ENCODE results near the gene MEA1. TPM values are rescaled to one million over a fixed set of nuclear protein-coding genes. Genes with fewer than 3 reads are reported as not detected.

The MEA1 gene
- total RNA-seq, 2 experiments from 2014 or later, result 67.9 to 70.7 TPM

DNA sequence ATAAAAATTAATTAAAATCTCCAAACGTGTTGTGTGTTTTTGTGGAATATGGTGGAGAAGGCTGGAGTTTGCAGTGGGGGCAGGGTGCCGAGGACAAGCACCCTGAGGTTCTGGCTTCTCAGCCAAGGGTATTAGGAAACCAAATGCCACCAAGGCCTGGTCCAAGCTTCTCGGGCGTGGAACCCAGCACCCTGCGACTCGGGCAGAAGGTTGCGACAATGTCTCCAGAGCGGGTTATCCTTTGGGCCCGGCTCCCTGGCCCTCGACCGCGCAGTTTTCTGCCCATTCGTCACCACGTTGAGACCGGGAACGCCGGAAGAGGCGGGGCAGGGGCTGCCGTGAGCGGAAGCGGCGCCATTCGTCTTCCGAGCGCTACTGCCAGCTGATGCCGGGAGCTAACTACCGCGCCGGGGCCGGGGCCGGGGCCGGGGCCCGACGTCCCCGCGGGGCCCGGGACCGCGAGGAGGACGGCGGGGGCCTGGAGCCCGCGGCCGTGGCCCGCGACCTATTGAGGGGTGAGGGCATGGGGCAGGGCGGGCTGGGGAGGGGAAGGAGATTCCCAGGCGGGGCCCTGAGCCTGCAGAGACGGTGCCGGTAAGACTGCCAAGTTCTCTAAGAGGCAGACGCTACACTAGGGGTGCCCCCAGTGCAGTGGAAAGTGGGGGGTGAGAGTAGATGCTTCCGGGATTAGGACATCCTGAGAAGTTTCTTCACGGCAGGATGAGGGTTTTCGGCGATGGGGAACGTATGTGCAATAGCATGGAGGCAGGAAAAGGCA lies 7.7 kb upstream of the MEA1 start, which contains the start of gene RRP36:
Gene RRP36 (plus strand): TSS at position 354 of the 778 bp plus-strand sequence. CDS start 32 bp downstream, at position 386.
- Histone ChIP-seq H3K9me2 (ENCODE audit: insufficient read depth, low read length) (no peaks in the 10 kb centered on the region), H4K20me1 (ENCODE audit: insufficient read depth, low read length) (no peaks in the 10 kb centered on the region), H3K79me2 (ENCODE audit: insufficient read depth, low read depth, low read length) (peaks cover 35% of the 10 kb centered on the region), H2AFZ (ENCODE audit: low read length) (peak within 1 kb of the TSS; percentile 78), H3K9me3 (ENCODE audit: low read length) (no peaks in the 10 kb centered on the region), H3K4me2 (ENCODE audit: low read length) (peak within 1 kb of the TSS; percentile 83), H3K36me3 (ENCODE audit: insufficient read depth, low read length) (peaks cover 76% of the 10 kb centered on the region), H3K4me3 (ENCODE audit: low read depth, low read length, poor library complexity, severe bottlenecking) (peak within 1 kb of the TSS; percentile 99), H3K27ac (ENCODE audit: low read depth, low read length, poor library complexity, severe bottlenecking) (peak within 1 kb of the TSS; percentile 80), H3K4me1 (ENCODE audit: insufficient read depth, low read length, poor library complexity, severe bottlenecking) (peaks cover 22% of the 10 kb centered on the region)
- BruUV-seq (replicated peaks), result no TSS peak
- ChIA-PET CTCF (ENCODE audit: unreplicated experiment) (interaction anchor here (0.6 kb wide), 1 partner anchor 402 kb away, joined by 3 read pairs; no protein-coding TSS in a partner anchor), POLR2A (interaction anchor here (0.7 to 1.7 kb wide), 7 partner anchors 12 to 92 kb away, joined by 3 to 7 read pairs (median 5); partner anchors contain the start of genes CNPY3, KLC4, MRPL2 and PEX6)
- peak; percentile 80 for DNase-seq (ENCODE audit: low spot score)
- TF ChIP-seq, protein P1, sequence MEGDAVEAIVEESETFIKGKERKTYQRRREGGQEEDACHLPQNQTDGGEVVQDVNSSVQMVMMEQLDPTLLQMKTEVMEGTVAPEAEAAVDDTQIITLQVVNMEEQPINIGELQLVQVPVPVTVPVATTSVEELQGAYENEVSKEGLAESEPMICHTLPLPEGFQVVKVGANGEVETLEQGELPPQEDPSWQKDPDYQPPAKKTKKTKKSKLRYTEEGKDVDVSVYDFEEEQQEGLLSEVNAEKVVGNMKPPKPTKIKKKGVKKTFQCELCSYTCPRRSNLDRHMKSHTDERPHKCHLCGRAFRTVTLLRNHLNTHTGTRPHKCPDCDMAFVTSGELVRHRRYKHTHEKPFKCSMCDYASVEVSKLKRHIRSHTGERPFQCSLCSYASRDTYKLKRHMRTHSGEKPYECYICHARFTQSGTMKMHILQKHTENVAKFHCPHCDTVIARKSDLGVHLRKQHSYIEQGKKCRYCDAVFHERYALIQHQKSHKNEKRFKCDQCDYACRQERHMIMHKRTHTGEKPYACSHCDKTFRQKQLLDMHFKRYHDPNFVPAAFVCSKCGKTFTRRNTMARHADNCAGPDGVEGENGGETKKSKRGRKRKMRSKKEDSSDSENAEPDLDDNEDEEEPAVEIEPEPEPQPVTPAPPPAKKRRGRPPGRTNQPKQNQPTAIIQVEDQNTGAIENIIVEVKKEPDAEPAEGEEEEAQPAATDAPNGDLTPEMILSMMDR (conservative IDR thresholded peaks at IDR 0.05; ENCODE audit: low read length), result no peak
- TF ChIP-seq EZH2phosphoT487 (IDR thresholded peaks at IDR 0.05; ENCODE audit: borderline replicate concordance, low read depth, low read length), result no peak
- intact Hi-C loops (cut with micrococcal nuclease; ENCODE audit: unreplicated experiment), result no loop called here

DNA sequence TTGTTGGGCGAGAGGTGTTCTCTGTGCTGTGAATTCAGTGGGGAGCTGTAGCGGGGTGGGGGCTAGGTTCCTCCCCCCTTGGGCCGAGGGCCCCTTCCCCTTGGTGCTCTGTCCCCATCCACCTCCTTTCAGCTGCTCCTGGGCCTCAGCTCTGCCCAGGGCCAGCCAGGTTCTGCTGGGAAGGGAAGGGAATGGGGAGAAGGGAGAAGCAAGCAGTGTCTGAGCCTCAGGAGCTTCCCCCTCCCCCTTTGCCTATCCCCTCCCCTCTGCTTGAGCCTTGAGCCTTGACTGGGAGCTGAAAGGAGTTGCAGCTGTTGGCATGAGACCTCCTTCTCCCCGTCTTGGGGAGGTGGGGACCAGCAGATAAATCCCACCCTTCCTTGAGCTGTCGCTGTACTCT lies 7.1 kb upstream of the MEA1 start:
- peak overlapping the region; percentile 99 for H3K4me3 ChIP-seq (ENCODE audit: low read depth, low read length, poor library complexity, severe bottlenecking)
- CTCF ChIA-PET (ENCODE audit: unreplicated experiment), result interaction anchor here (0.6 kb wide), 1 partner anchor 401 kb away, joined by 3 read pairs; no protein-coding TSS in a partner anchor

More for the DNA sequence above, 7.1 kb upstream of the MEA1 start:
- Histone ChIP-seq H4K20me1 (ENCODE audit: insufficient read depth, low read length) (no peaks in the 10 kb centered on the region), H3K4me2 (ENCODE audit: low read length) (peak overlapping the region; percentile 83), H2AFZ (ENCODE audit: low read length) (peak overlapping the region; percentile 78), H3K36me3 (ENCODE audit: insufficient read depth, low read length) (peaks cover 69% of the 10 kb centered on the region), H3K27ac (ENCODE audit: low read depth, low read length, poor library complexity, severe bottlenecking) (peak overlapping the region; percentile 80), H3K9me3 (ENCODE audit: low read length) (no peaks in the 10 kb centered on the region), H3K4me1 (ENCODE audit: insufficient read depth, low read length, poor library complexity, severe bottlenecking) (peaks cover 27% of the 10 kb centered on the region), H3K9me2 (ENCODE audit: insufficient read depth, low read length) (no peaks in the 10 kb centered on the region), H3K79me2 (ENCODE audit: insufficient read depth, low read depth, low read length) (peaks cover 41% of the 10 kb centered on the region)
- DNase-seq (ENCODE audit: low spot score), result no peak
- BruUV-seq (replicated peaks), result no TSS peak
- TF ChIP-seq, protein P1 (conservative IDR thresholded peaks at IDR 0.05; ENCODE audit: low read length), result no peak
- no peak for TF ChIP-seq EZH2phosphoT487 (IDR thresholded peaks at IDR 0.05; ENCODE audit: borderline replicate concordance, low read depth, low read length)
- POLR2A ChIA-PET, result interaction anchor here (0.6 to 1.7 kb wide), 8 partner anchors 13 to 420 kb away, joined by 3 to 7 read pairs (median 5); partner anchors contain the start of genes CNPY3, KLC4, MRPL2 and PEX6
- intact Hi-C loops (cut with micrococcal nuclease; ENCODE audit: unreplicated experiment), result no loop called here

Measured in OCI-LY7 (cell line).